Natural killer cell (primary cell): ENCODE measurements around the gene IL33. TPM values are rescaled to one million over a fixed set of nuclear protein-coding genes. Genes with fewer than 3 reads are reported as not detected.

Experiments
- ATAC-seq, 3 donors: fragments of 150-1000 bp in 2 of 3; fragments of 200-7000 bp in 1 of 3; cut with Tn5 transposase; 1 replicate in 1 of 3; 2 replicates in 2 of 3; pipeline ENCODE4 v1.10.0; 2021; ENCODE audit warnings: mild to moderate bottlenecking in 2 of 3, moderate library complexity in 2 of 3
- DNase-seq, 2 donors: peaks; one replicate each; pipeline versions ENCODE4 v3.0.0 to v3.0.0-alpha.2; 2013 to 2021; ENCODE audit warnings: mixed read lengths in 1 of 2
- H3K27ac ChIP-seq: one replicate; pipeline ENCODE4 v1.5.1; 2013; ENCODE audit warnings: mild to moderate bottlenecking, low read length
- H3K27me3 ChIP-seq: one replicate; pipeline ENCODE4 v1.6.1; 2013; ENCODE audit warnings: low read length; ENCODE audit not compliant: control insufficient read depth, insufficient read depth
- H3K36me3 ChIP-seq: one replicate; pipeline ENCODE4 v1.6.1; 2013; ENCODE audit warnings: low read length; ENCODE audit not compliant: control insufficient read depth, insufficient read depth
- H3K4me1 ChIP-seq: one replicate; pipeline ENCODE4 v1.6.1; 2013; ENCODE audit warnings: low read length; ENCODE audit not compliant: control insufficient read depth, insufficient read depth
- H3K4me3 ChIP-seq: one replicate; pipeline ENCODE4 v1.5.1; 2013; ENCODE audit warnings: low read length
- H3K9me3 ChIP-seq: one replicate; pipeline ENCODE4 v1.6.1; 2013; ENCODE audit warnings: low read length; ENCODE audit not compliant: control insufficient read depth, insufficient read depth
- H3K27ac Mint-ChIP-seq, 2 donors: one replicate each; pipeline ENCODE4 v1.8.0; 2022; ENCODE audit warnings: mild to moderate bottlenecking in 2 of 2, mixed read lengths in 2 of 2, moderate library complexity in 1 of 2
- H3K27me3 Mint-ChIP-seq, 2 donors: one replicate each; pipeline ENCODE4 v1.8.0; 2022; ENCODE audit warnings: low read depth in 2 of 2, mixed read lengths in 2 of 2
- H3K36me3 Mint-ChIP-seq: one replicate; pipeline ENCODE4 v1.8.0; 2022; ENCODE audit warnings: mixed read lengths
- H3K4me1 Mint-ChIP-seq, 2 donors: one replicate each; pipeline ENCODE4 v1.8.0; 2022; ENCODE audit warnings: mixed read lengths in 2 of 2
- H3K4me3 Mint-ChIP-seq: one replicate; pipeline ENCODE4 v1.8.0; 2022; ENCODE audit warnings: mild to moderate bottlenecking, moderate library complexity, mixed read lengths
- H3K9me3 Mint-ChIP-seq, 2 donors: one replicate each; pipeline ENCODE4 v1.8.0; 2022; ENCODE audit warnings: mixed read lengths in 2 of 2
- CTCF ChIP-seq: fragments of 200-600 bp; IDR thresholded peaks from one replicate; pipeline ENCODE4 v1.8.0; 2022; ENCODE audit warnings: antibody characterized with exemption
- WGBS: methylation state at CpG from one replicate; pipeline ENCODE4 v1.1.7; 2013; ENCODE audit warnings: missing lambda C conversion rate; ENCODE audit not compliant: insufficient coverage; 5-methylcytosine and 5-hydroxymethylcytosine counted together
- intact Hi-C: fragments of 100-400 bp; cut with micrococcal nuclease; formaldehyde crosslinking; loops from one replicate; pipeline ENCODE4 v1.14.2; 2022
- total RNA-seq, 4 donors: library from RNA; stranded (reverse); fragments of 120-200 nt in 1 of 4; gene quantifications; one replicate each; pipeline versions ENCODE4 v1.2.3 to v1.2.4, GENCODE V29; 2013 to 2022

Gene IL33
- total RNA-seq, 3 donors from 2014 or later (not counting 1 experiment from before 2014, with no cell fraction given) = not detected

GRCh38 chr9:6200761-6201160, 14.8 kb upstream of the IL33 start:
- no peak for ATAC-seq
- Mint-ChIP-seq H3K27ac (no peak overlapping the region), H3K36me3 (no peaks in the 10 kb centered on the region), H3K4me1 (no peaks in the 10 kb centered on the region), H3K27me3 (peaks cover 11 to 44% of the 10 kb centered on the region in 2 donors), H3K4me3 (no peak overlapping the region), H3K9me3 (peaks cover 2% of the 10 kb centered on the region in 2 donors)
- WGBS = no CpG with 5 or more reads among the region's 2 CpGs
- Histone ChIP-seq H3K4me1 (no peaks in the 10 kb centered on the region), H3K4me3 (no peak overlapping the region), H3K9me3 (no peaks in the 10 kb centered on the region), H3K27ac (no peak overlapping the region), H3K27me3 (no peaks in the 10 kb centered on the region), H3K36me3 (no peaks in the 10 kb centered on the region)
- TF ChIP-seq CTCF = no peak
- intact Hi-C loops = no loop called here
- DNase-seq = no peak

GRCh38 chr9:6209966-6210365, 5.6 kb upstream of the IL33 start:
- intact Hi-C loops = loop anchor here (10.0 kb wide), 1 partner anchor 155 kb away; no protein-coding TSS in a partner anchor
- H3K36me3 Mint-ChIP-seq = no peaks in the 10 kb centered on the region
- no peak for DNase-seq
- peaks cover 16 to 19% of the 10 kb centered on the region in 2 donors for H3K27me3 Mint-ChIP-seq
- Histone ChIP-seq H3K27me3 (no peaks in the 10 kb centered on the region), H3K9me3 (peaks cover 6% of the 10 kb centered on the region), H3K4me3 (no peak overlapping the region), H3K4me1 (no peaks in the 10 kb centered on the region), H3K36me3 (no peaks in the 10 kb centered on the region), H3K27ac (no peak overlapping the region)
- H3K4me1 Mint-ChIP-seq = no peaks in the 10 kb centered on the region
- WGBS = 94% methylated on average over 1 of the region's 2 CpGs
- peaks cover 9 to 13% of the 10 kb centered on the region in 2 donors for H3K9me3 Mint-ChIP-seq
- H3K4me3 Mint-ChIP-seq = no peak overlapping the region
- H3K27ac Mint-ChIP-seq = no peak overlapping the region
- no peak for ATAC-seq
- TF ChIP-seq CTCF = no peak

GRCh38 chr9:6212722-6213375, 2.8 kb upstream of the IL33 start:
- Histone ChIP-seq H3K36me3 (no peaks in the 10 kb centered on the region), H3K9me3 (peaks cover 6% of the 10 kb centered on the region), H3K27ac (no peak overlapping the region), H3K4me3 (no peak overlapping the region), H3K27me3 (peaks cover 4% of the 10 kb centered on the region), H3K4me1 (no peaks in the 10 kb centered on the region)
- peaks cover 14 to 40% of the 10 kb centered on the region in 2 donors for H3K27me3 Mint-ChIP-seq
- H3K36me3 Mint-ChIP-seq = no peaks in the 10 kb centered on the region
- no peak overlapping the region for H3K27ac Mint-ChIP-seq
- no peak for TF ChIP-seq CTCF
- no peak overlapping the region for H3K4me3 Mint-ChIP-seq
- intact Hi-C loops = loop anchor here (10.0 kb wide), 1 partner anchor 158 kb away; no protein-coding TSS in a partner anchor
- WGBS = 91% methylated on average over 3 of the region's 3 CpGs
- DNase-seq (no peak), ATAC-seq (no peak)
- H3K9me3 Mint-ChIP-seq = peaks cover 7 to 9% of the 10 kb centered on the region in 2 donors
- no peaks in the 10 kb centered on the region for H3K4me1 Mint-ChIP-seq

GRCh38 chr9:6214434-6214833, 1.2 kb upstream of the IL33 start:
- Mint-ChIP-seq H3K9me3 (peaks cover 5 to 6% of the 10 kb centered on the region in 2 donors), H3K4me3 (no peak overlapping the region), H3K27me3 (peaks cover 19 to 51% of the 10 kb centered on the region in 2 donors), H3K4me1 (no peaks in the 10 kb centered on the region), H3K36me3 (no peaks in the 10 kb centered on the region), H3K27ac (no peak overlapping the region)
- DNase-seq (no peak), ATAC-seq (no peak)
- Histone ChIP-seq H3K9me3 (peaks cover 6% of the 10 kb centered on the region), H3K36me3 (no peaks in the 10 kb centered on the region), H3K4me3 (no peak overlapping the region), H3K27me3 (peaks cover 4% of the 10 kb centered on the region), H3K27ac (no peak overlapping the region), H3K4me1 (no peaks in the 10 kb centered on the region)
- TF ChIP-seq CTCF = no peak
- WGBS = 100% methylated on average over 1 of the region's 1 CpG
- intact Hi-C loops = loop anchor here (10.0 kb wide), 1 partner anchor 160 kb away; no protein-coding TSS in a partner anchor
